K562 treated with DMSO at 1 percent for 4 hours (cell line): ENCODE measurements around the gene SIGLEC6. TPM values are rescaled to one million over a fixed set of nuclear protein-coding genes. Genes with fewer than 3 reads are reported as not detected.

Experiments
- total RNA-seq: library from RNA; unstranded; fragments of 300-600 nt; gene quantifications from 2 replicates; pipeline ENCODE4 v1.2.3, GENCODE V29; 2022; ENCODE audit not compliant: insufficient read depth

The SIGLEC6 gene
- total RNA-seq, result 32.0 and 34.1 TPM in 2 replicates

DNA sequence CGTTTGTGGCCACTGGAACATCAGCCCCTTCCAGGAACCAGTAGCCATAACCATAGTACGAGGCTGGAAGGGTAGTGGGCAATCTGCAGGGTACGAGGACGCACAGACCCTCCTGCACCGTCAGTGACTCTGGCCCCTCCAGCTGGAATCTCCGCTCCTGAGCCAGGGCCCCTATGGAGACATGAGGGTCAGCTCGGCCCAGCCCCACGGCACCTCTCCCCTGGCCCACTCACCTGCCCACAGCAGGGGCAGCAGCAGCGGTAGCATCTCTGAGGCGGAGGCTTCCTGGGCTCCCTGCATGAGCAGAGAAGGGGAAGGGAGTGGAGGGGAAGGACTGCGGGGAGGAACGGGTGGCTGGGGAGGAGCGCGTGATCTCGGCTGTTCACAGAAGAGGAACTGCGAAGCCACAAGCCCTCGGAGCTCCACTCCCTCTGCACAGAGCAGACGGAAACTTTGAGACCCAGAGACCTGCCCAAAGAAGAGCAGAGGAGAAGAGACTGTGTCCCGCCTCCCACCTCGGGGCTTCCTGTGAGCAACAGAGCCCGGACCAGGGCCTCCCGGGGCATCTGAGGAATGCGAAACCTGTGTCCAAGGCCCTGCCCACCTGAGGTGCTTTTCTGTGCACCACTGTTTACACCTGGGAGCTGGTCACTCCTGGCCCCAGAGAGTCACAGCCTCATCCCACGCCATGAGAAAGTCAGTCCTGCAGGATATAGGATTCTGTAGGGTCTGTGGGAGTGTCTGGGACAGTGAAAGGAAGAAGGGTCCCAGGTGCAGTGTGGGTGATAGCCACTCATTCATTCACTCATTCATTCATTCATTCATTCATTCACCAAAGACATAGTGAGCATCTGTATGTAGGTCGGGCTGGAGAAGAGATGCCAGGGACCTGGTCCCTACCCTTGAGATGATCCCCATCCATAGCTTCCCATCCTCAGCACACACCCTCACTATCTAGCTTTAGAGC lies at the start of gene SIGLEC6:
SIGLEC6 (minus strand) TSS at position 322 of the 967 bp plus-strand sequence; CDS start at position 300, 22 bp downstream.

DNA sequence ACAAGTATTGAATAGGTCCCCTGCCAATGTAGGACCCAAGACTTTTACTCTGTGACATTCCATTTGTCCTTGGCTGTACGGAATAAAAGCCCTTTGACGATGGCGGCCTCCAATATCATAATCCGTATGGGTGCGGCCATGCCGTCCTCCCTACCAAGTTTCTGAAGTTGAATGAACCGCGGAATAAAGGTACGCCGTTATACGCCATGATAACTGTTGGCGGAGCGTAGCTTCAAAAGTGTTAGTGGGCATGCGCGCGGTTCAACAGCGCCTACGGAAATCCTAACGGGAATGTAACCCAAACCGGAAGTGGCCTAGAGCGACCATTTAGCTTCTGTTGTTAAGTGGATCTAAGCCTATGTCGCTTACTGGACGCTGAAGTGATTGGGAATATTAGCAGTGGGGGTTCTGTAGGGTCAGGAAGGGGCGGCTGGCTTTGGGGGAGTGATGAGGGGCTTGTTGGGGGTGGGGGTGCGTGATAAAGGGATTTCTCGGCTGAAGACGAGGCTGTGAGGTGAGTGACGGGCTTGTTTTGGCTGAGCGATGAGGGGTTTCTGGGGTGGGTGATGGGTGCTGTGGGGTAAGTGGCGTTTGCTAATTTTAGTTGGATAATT lies 39.6 kb upstream of the SIGLEC6 start, which contains the start of gene ZNF175:
ZNF175 (plus strand) TSS at position 322 of the 614 bp plus-strand sequence. CDS start 2,047 bp downstream, outside the sequence.

DNA sequence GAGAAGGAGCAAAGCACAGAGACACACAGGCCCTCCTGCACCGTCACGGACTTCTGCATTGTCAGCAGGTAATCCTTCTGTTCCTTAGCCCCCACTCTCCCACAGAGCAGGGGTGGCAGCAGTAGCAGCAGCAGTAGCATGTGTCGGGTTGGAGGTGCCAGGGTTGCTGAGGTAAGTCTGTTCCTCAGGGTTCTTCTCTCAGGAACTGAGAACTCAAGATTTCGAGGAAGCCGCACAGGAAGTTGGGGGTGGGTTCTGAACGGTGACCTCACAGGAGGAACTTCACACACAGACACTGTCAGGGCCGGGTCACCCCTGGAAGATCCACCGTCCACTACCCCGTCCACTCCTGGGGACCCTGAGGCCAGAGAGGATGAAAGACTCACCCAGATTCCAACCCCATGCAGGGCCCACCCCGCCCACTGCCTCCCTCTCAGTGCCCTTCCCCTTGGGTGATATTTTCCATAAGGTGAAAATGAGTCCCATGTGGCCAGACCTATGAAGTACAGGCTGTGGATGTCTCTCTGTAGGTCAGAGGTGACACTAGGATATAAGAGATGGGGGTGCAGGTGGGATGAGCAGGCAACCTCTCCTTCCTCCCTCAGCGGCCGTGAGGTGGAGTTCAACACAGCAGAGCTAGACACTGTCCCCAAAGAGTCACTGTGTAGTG lies 29.7 kb downstream of the SIGLEC6 start, which contains the start of gene SIGLEC12:
SIGLEC12 (minus strand) TSS at position 207 of the 670 bp plus-strand sequence; CDS start at position 140, 67 bp downstream.

DNA sequence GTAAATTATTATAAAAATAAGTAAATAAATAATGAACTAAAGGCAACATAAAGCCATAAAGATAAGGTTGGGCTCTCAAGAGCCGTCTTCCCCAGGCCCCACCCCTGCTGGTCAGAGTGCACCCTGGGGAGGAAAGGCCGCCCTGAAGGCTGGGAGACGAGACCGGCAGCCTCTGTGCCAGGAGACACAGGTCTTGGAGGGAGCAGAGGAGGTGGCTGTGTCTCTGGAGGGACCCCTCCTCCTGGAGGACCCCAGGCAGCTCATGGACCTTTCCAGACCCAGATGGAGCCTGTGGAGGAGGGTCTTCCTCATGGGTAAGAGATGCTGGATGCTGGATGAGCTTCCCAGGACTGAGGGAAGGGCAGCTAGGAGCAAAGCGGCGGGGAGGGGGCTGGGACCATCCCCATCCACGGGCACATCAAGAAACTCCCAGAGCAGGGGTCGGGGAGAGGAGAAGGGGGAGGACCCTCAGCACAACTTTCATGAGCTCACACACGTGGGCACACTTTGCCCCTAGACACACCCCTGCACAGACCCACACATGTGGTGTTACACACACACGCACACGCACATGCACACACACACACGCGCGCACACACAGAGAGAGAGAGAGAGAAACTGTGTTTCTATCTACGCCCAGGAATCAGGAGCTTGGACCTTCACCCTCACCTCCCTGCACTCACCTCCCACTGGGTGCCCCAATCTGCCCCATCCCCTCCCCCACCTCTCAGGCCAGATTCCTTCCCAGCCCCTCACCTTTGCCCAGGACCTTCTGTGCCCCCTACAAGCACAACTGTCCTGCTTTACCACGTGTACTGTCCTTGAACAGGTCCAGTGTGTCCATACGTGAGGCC lies 52.9 kb downstream of the SIGLEC6 start, which contains the start of gene CEACAM18:
CEACAM18 (plus strand) TSS at position 159 of the 854 bp plus-strand sequence.

Other genes with a start within 250 kb of the SIGLEC6 start
- 0.30 TPM in 1 of 2 replicates, not detected in the other for gene IGLON5, start 220.0 kb downstream of the SIGLEC6 start, total RNA-seq
- 4.1 and 9.1 TPM in 2 replicates for gene VSIG10L, start 189.5 kb downstream of the SIGLEC6 start, total RNA-seq
- 198 and 249 TPM in 2 replicates for gene ETFB, start 165.3 kb downstream of the SIGLEC6 start, total RNA-seq
- gene CLDND2, start 162.7 kb downstream of the SIGLEC6 start, total RNA-seq, result not detected in 2 replicates
- not detected in 2 replicates for gene NKG7, start 159.0 kb downstream of the SIGLEC6 start, total RNA-seq
- gene LIM2, start 143.7 kb downstream of the SIGLEC6 start, total RNA-seq, result not detected in 2 replicates
- 1.6 TPM in 1 of 2 replicates, not detected in the other for gene C19orf84, start 141.1 kb downstream of the SIGLEC6 start, total RNA-seq
- 1.2 and 2.5 TPM in 2 replicates for gene SIGLEC10, start 114.0 kb downstream of the SIGLEC6 start, total RNA-seq
- gene SIGLEC8, start 73.2 kb downstream of the SIGLEC6 start, total RNA-seq, result 0.69 and 0.85 TPM in 2 replicates
- not detected in 2 replicates for gene CEACAM18, start 53.1 kb downstream of the SIGLEC6 start, total RNA-seq
- 1.2 and 1.5 TPM in 2 replicates for gene SIGLEC12, start 29.9 kb downstream of the SIGLEC6 start, total RNA-seq
- 7.6 and 12.7 TPM in 2 replicates for gene ZNF175, start 39.6 kb upstream of the SIGLEC6 start, total RNA-seq
- gene SIGLEC5, start 98.7 kb upstream of the SIGLEC6 start, total RNA-seq, result 0.92 TPM in 1 of 2 replicates, not detected in the other
- 0.58 TPM in 1 of 2 replicates, not detected in the other for gene SIGLEC14, start 115.2 kb upstream of the SIGLEC6 start, total RNA-seq
- 12.2 and 13.2 TPM in 2 replicates for gene SPACA6, start 161.7 kb upstream of the SIGLEC6 start, total RNA-seq
- gene HAS1, start 192.3 kb upstream of the SIGLEC6 start, total RNA-seq, result not detected in 2 replicates
- gene FPR1, start 220.2 kb upstream of the SIGLEC6 start, total RNA-seq, result 0.33 and 0.69 TPM in 2 replicates
- gene FPR2, start 229.5 kb upstream of the SIGLEC6 start, total RNA-seq, result not detected in 2 replicates